CD4-positive, alpha-beta T cell treated with Interleukin-4 for 1 hour (primary cell): ENCODE measurements around the gene TMPRSS11A.

Experiments used
- DNase-seq, 2 donors: peaks; one replicate each; pipeline ENCODE4 v3.0.0-alpha.2; 2020 to 2022

TMPRSS11A gene

GRCh38 chr4:67911141-67911540 is 52.2 kb downstream of the TMPRSS11A start:
- no peak for DNase-seq

- no peak for DNase-seq
Observed at GRCh38 chr4:67910585-67910905, 52.7 kb downstream of the TMPRSS11A start.

GRCh38 chr4:67909905-67910584 is 53.2 kb downstream of the TMPRSS11A start:
- DNase-seq, result peak in 1 of 2 donors; percentile 45

- DNase-seq, result no peak
Observed at GRCh38 chr4:67907650-67908049, 55.6 kb downstream of the TMPRSS11A start.

GRCh38 chr4:67899096-67899495 is 64.2 kb downstream of the TMPRSS11A start:
- no peak for DNase-seq

GRCh38 chr4:67897686-67898085 is 65.6 kb downstream of the TMPRSS11A start:
- no peak for DNase-seq

- DNase-seq, result no peak
Observed at GRCh38 chr4:67896421-67897065, 66.8 kb downstream of the TMPRSS11A start.

GRCh38 chr4:67894659-67895058 is 68.6 kb downstream of the TMPRSS11A start:
- no peak for DNase-seq

- no peak for DNase-seq
Observed at GRCh38 chr4:67892905-67893304, 70.4 kb downstream of the TMPRSS11A start.

- DNase-seq, result no peak
Observed at GRCh38 chr4:67892253-67892652, 71.0 kb downstream of the TMPRSS11A start.

- no peak for DNase-seq
Observed at GRCh38 chr4:67891645-67892044, 71.6 kb downstream of the TMPRSS11A start.

GRCh38 chr4:67886281-67886680 is 77.0 kb downstream of the TMPRSS11A start:
- no peak for DNase-seq

- peak in 1 of 2 donors; percentile 25 for DNase-seq
Observed at GRCh38 chr4:67885762-67886161, 77.5 kb downstream of the TMPRSS11A start.

- no peak for DNase-seq
Observed at GRCh38 chr4:67884701-67885100, 78.6 kb downstream of the TMPRSS11A start.

GRCh38 chr4:67883902-67884301 is 79.4 kb downstream of the TMPRSS11A start, which contains the start of gene TMPRSS11D:
Gene TMPRSS11D, minus strand, starts transcription at chr4:67884002. Its CDS starts 69 bp downstream, at chr4:67883933.
- DNase-seq, result no peak

GRCh38 chr4:67883458-67883857 is 79.8 kb downstream of the TMPRSS11A start:
- DNase-seq, result no peak

- no peak for DNase-seq
Observed at GRCh38 chr4:67880866-67881610, 82.3 kb downstream of the TMPRSS11A start.

- DNase-seq, result no peak
Observed at GRCh38 chr4:67879486-67879885, 83.8 kb downstream of the TMPRSS11A start.

- DNase-seq, result no peak
Observed at GRCh38 chr4:67877086-67877485, 86.2 kb downstream of the TMPRSS11A start.

GRCh38 chr4:67874986-67875385 is 88.3 kb downstream of the TMPRSS11A start:
- DNase-seq, result no peak

GRCh38 chr4:67873116-67873515 is 90.2 kb downstream of the TMPRSS11A start:
- DNase-seq, result no peak

- no peak for DNase-seq
Observed at GRCh38 chr4:67871867-67872266, 91.4 kb downstream of the TMPRSS11A start.

- DNase-seq, result no peak
Observed at GRCh38 chr4:67869580-67870190, 93.6 kb downstream of the TMPRSS11A start.

GRCh38 chr4:67861513-67861912 is 101.8 kb downstream of the TMPRSS11A start:
- no peak for DNase-seq
